ENCODE data around the gene COPE.

GRCh38 chr19:18910010-18910409 lies 9.2 kb downstream of the COPE start:
- TF ChIP-seq SP1 (IDR thresholded peaks at IDR 0.05; ENCODE audit: low read depth, low read length): no peak
- no peak for TF ChIP-seq TAF1 (IDR thresholded peaks at IDR 0.05; ENCODE audit: low read depth, low read length)
- TF ChIP-seq CREB1 (IDR thresholded peaks at IDR 0.05): no peak
- no peak for TF ChIP-seq POLR2A (IDR thresholded peaks at IDR 0.05; ENCODE audit: control extremely low read depth in 1 of 2, low read depth in 2 of 2, low read length in 2 of 2)
- no peak for TF ChIP-seq CTCF (IDR thresholded peaks at IDR 0.05; ENCODE audit: control extremely low read depth in 1 of 3, insufficient read depth in 1 of 3, low read depth in 1 of 3, low read length in 3 of 3)
- TF ChIP-seq GABPA (IDR thresholded peaks at IDR 0.05; ENCODE audit: borderline replicate concordance, insufficient read depth, low read length): no peak
- TF ChIP-seq MAX (IDR thresholded peaks at IDR 0.05): no peak
- TF ChIP-seq NRF1 (IDR thresholded peaks at IDR 0.05; ENCODE audit: low read depth, low read length): no peak
- no peak for TF ChIP-seq EP300 (IDR thresholded peaks at IDR 0.05; ENCODE audit: borderline replicate concordance in 1 of 2, low read depth in 2 of 2, low read length in 2 of 2)
